SK-N-MC (cell line): Measurements from ENCODE around the gene DYNC2H1.

Experiments used
- EZH2 ChIP-seq: fragments of 200-600 bp; sonication (generic); IDR thresholded peaks from one replicate; pipeline ENCODE4 v1.6.1; 2017; ENCODE audit warnings: antibody characterized with exemption
- FOXP2 ChIP-seq: optimal IDR thresholded peaks from 2 replicates; pipeline ENCODE3; 2011; ENCODE audit warnings: mild to moderate bottlenecking, moderate library complexity; ENCODE audit not compliant: insufficient read depth; ENCODE audit errors: extremely low read length, control extremely low read depth
- POLR2AphosphoS5 ChIP-seq: IDR thresholded peaks from 2 replicates; pipeline ENCODE4 v1.6.1; 2012; ENCODE audit warnings: mild to moderate bottlenecking, low read depth, low read length, borderline replicate concordance

- no peak for TF ChIP-seq EZH2
- TF ChIP-seq POLR2AphosphoS5 = no peak
- no peak for TF ChIP-seq FOXP2
Measured at GRCh38 chr11:103234974-103235373, 125.7 kb downstream of the DYNC2H1 start.
